Stimulated activated memory B cell treated with anti-CD40 and anti-IgM and Interleukin-4, amounts not matched to agents 10 μg/mL and 1 μg/mL and 100 μg/mL, for 72 hours (primary cell): ENCODE data around the gene SLC35G2.
"Not testable (repeated sequence)": the region's sequence is repeated elsewhere in the genome, so short reads cannot be mapped to it uniquely, and the experiment has no call there.

Experiments
- ATAC-seq: fragments of 150-1000 bp; cut with Tn5 transposase; 2 replicates; pipeline ENCODE4 v1.10.0; 2021
- H3K27ac Mint-ChIP-seq: one replicate; pipeline ENCODE4 v1.8.0; 2022; ENCODE audit warnings: mild to moderate bottlenecking, mixed read lengths
- H3K27me3 Mint-ChIP-seq: one replicate; pipeline ENCODE4 v1.8.0; 2022; ENCODE audit warnings: mixed read lengths
- H3K36me3 Mint-ChIP-seq: one replicate; pipeline ENCODE4 v1.8.0; 2022; ENCODE audit warnings: mixed read lengths
- H3K4me1 Mint-ChIP-seq: one replicate; pipeline ENCODE4 v1.8.0; 2022; ENCODE audit warnings: mixed read lengths
- H3K4me3 Mint-ChIP-seq: one replicate; pipeline ENCODE4 v1.8.0; 2022; ENCODE audit warnings: mild to moderate bottlenecking, moderate library complexity, mixed read lengths
- H3K9me3 Mint-ChIP-seq: one replicate; pipeline ENCODE4 v1.8.0; 2022; ENCODE audit warnings: mixed read lengths

SLC35G2 gene

DNA sequence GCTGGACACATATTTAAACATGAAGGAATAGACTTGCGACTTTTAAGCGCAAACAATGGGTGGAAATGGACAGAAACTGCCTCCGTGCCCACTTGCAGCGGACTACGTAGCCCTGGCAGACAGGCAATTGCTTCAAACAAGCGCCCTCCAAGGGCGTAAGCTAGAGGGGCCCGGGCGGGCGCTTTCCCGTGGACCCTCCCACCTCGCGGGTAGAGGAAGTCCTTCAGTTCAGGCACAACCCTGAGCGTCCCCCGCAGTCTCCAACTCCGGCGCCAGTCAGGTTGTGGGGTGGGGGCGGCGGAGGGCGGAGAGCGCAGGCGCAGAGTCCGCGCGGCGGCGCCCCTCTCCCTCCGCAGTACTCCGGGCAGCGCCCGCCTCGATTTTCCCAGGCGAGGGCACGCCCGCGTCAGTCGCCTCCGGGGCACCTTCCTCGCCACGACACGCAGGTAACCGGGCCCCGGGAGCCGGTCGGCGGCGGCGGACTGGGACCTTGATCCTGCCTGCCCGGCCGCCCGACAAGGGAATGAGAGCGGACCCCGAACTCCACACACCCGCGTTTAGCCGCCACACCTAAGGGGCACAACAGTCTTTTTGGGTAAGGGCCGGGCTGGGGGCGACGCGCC, at the start of gene SLC35G2:
Gene SLC35G2, plus strand, starts transcription at position 358 of the 623 bp plus-strand sequence. CDS start 35,335 bp downstream, outside the sequence.
- Mint-ChIP-seq H3K27me3 (peaks cover 65% of the 10 kb centered on the region), H3K36me3 (peaks cover 14% of the 10 kb centered on the region), H3K9me3 (peaks cover 7% of the 10 kb centered on the region), H3K4me3 (peak within 1 kb of the TSS; percentile 87), H3K4me1 (peaks cover 21% of the 10 kb centered on the region), H3K27ac (peak within 1 kb of the TSS; percentile 44)
- ATAC-seq: peak; percentile 61

DNA sequence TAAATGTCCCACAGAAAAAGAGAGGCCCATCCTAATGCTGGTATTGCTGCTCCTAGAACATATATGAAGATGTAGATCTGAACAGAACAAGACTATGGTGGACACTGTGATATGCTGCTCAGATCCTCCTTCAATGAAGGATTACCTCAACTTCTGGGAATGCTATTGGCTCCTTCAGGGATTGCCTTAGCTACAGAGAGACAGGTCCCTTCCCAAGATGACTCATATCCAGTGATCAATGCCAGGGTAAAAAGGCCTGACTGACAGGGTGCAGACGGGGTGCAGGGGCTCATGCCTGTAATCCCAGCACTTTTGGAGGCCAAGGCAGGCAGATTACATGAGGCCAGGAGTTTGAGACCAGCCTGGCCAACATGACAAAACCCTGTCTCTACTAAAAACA, 46.2 kb upstream of the SLC35G2 start:
- ATAC-seq: no peak
- Mint-ChIP-seq H3K36me3 (no peaks in the 10 kb centered on the region), H3K27ac (no peak overlapping the region), H3K4me3 (no peak overlapping the region), H3K9me3 (peaks cover 2% of the 10 kb centered on the region), H3K27me3 (no peaks in the 10 kb centered on the region), H3K4me1 (no peaks in the 10 kb centered on the region)

DNA sequence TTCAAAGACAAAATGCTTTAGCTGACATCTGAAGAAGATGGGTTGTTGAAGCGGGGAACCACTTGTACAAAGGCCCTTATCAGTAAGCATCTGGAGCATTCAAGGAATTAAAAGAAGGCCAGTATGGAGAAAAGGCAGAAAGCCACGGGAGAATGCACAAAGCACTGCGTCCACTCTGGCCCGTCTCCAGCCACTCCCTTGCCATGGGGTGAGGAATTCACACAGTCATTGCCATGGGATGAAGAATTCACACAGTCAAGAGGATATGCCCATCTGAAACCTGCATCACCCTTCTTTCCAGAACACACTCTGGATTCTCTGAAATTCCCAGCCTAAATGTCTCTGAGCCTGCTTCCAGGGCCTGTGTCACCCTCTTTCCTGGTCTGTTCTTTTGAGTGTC, 40.1 kb upstream of the SLC35G2 start:
- Mint-ChIP-seq H3K27ac (no peak overlapping the region), H3K4me3 (no peak overlapping the region), H3K27me3 (no peaks in the 10 kb centered on the region), H3K36me3 (no peaks in the 10 kb centered on the region), H3K9me3 (peaks cover 2% of the 10 kb centered on the region), H3K4me1 (no peaks in the 10 kb centered on the region)
- ATAC-seq: no peak

DNA sequence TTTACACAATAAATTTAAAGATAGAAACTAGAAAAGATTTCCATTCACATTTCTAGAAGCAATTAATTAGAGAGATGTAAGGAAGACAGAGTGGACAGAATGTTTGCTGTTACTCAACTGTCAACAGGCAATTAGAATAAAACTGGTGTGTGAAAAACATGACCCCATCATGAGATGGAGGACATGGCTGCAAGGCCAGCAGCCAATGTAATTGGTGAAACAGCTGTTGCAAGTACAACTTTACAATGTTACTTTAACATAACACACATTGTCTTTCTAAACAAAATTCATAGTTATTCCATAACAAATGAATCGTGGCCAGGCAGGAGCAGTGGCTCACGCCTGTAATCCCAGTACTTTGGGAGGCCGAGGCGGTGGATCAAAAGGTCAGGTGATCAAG, 38.2 kb upstream of the SLC35G2 start:
- H3K36me3 Mint-ChIP-seq: no peaks in the 10 kb centered on the region
- no peak overlapping the region for H3K4me3 Mint-ChIP-seq
- no peaks in the 10 kb centered on the region for H3K9me3 Mint-ChIP-seq
- H3K4me1 Mint-ChIP-seq: no peaks in the 10 kb centered on the region
- no peaks in the 10 kb centered on the region for H3K27me3 Mint-ChIP-seq
- no peak for ATAC-seq
- H3K27ac Mint-ChIP-seq: no peak overlapping the region

DNA sequence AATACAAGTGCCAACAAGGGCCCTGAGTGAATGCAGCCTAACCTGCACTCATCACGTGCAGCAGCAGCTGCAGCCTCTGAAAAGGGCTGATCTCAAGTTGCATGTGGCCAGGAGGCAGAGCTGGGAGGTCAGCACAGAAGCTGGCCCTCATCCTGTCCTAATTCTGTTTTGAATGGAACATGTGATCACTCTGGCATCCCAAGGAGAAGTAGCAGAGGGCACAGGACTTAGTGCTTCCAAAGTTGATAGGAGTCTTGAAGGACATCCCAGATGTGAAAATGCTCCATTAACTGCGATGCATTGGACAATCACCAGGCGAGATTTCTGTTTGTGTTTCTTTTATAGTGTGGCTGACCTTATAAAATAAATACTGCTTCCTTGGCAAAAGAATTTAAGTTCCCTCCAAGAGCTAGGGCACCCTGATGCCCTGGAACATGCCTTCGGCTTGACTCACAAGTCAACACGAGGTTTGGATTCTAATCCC, 35.2 kb upstream of the SLC35G2 start:
- Mint-ChIP-seq H3K27ac (no peak overlapping the region), H3K9me3 (no peaks in the 10 kb centered on the region), H3K36me3 (no peaks in the 10 kb centered on the region), H3K4me1 (no peaks in the 10 kb centered on the region), H3K4me3 (no peak overlapping the region), H3K27me3 (no peaks in the 10 kb centered on the region)
- ATAC-seq: no peak

DNA sequence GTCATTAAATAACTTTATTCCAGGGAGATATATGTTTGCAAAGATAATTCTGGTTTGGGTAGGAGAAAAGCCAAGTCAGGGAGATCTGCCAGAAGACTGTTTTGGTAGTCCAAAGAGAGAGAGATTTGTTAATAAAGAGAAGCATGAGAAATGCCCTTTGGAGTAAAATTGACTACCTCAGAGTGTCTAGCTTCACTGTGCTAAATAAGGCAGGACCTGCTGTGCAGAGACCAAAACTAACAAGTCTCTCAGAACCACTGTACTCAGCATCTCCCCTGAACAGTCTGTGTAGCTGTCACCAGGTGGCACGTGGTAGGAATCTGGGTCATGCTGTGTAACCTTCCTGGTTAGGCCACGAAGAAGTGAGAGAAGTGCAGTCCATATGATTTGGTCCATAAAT, 31.6 kb upstream of the SLC35G2 start:
- peak; percentile 58 for ATAC-seq
- peaks cover 5% of the 10 kb centered on the region for H3K27me3 Mint-ChIP-seq
- H3K9me3 Mint-ChIP-seq: no peaks in the 10 kb centered on the region
- H3K27ac Mint-ChIP-seq: peak overlapping the region; percentile 15
- H3K36me3 Mint-ChIP-seq: no peaks in the 10 kb centered on the region
- no peaks in the 10 kb centered on the region for H3K4me1 Mint-ChIP-seq
- no peak overlapping the region for H3K4me3 Mint-ChIP-seq

DNA sequence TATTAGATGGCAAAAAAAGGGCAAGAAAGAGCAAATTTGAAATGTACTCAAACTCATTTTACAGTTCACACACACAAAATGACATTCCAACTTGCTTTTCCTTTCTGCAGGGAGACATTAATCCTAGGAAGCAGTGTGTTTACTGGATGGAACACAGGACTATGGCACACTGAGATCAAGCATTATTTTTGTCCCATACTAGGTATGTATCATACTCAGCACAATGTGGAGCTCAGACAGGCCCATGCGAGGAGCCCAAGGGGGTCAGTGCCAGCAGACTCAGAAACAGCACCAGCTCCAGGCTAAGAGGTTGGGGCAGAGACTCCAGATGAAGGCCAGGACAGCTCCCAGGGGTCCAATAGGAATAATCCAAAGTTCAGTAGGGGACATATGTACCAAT, 30.8 kb upstream of the SLC35G2 start:
- H3K27me3 Mint-ChIP-seq: peaks cover 5% of the 10 kb centered on the region
- no peaks in the 10 kb centered on the region for H3K36me3 Mint-ChIP-seq
- H3K9me3 Mint-ChIP-seq: no peaks in the 10 kb centered on the region
- H3K4me1 Mint-ChIP-seq: no peaks in the 10 kb centered on the region
- no peak overlapping the region for H3K4me3 Mint-ChIP-seq
- H3K27ac Mint-ChIP-seq: no peak overlapping the region
- no peak for ATAC-seq

DNA sequence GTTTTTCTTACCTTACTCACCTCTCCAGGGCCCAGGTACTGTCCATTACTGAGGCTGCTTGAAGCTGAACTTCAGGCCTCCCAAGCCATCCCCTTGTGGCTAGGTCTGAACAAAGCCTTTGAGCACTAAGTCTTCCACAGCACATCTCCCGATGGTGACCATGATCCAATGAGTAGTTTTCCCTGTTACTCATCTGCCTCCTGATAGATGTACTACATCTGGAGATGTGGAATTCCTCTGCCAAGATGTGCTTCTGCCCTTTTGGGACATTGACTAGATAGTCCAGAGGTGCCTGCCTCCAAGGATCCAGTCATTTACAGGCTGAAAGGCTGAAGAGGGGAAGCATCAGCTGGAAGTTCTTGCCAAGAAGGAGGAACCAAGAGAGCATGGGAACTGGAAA, 28.9 kb upstream of the SLC35G2 start:
- peaks cover 6% of the 10 kb centered on the region for H3K4me1 Mint-ChIP-seq
- H3K36me3 Mint-ChIP-seq: no peaks in the 10 kb centered on the region
- H3K27me3 Mint-ChIP-seq: peaks cover 17% of the 10 kb centered on the region
- no peak for ATAC-seq
- H3K4me3 Mint-ChIP-seq: no peak overlapping the region
- H3K27ac Mint-ChIP-seq: no peak overlapping the region
- no peaks in the 10 kb centered on the region for H3K9me3 Mint-ChIP-seq

DNA sequence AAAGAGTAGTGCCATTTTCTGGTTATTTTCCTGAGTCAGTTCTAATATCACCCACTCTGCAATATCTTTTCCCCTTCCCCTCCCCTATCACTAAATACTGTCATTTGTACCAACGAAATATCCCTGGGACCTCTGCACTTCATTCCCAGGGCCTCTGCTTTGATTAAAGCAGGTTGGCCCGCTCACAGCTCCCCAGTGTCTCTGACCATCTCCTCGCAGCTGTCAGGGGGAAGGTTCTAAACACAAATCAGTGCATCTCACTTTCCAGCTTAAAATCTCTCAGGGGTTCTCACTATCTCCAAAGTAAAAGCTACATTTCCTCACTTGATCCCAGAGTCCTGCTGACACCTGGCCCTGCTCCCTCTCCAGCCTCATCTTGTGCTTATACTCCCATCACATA, 28.1 kb upstream of the SLC35G2 start:
- no peak for ATAC-seq
- peaks cover 6% of the 10 kb centered on the region for H3K4me1 Mint-ChIP-seq
- no peaks in the 10 kb centered on the region for H3K36me3 Mint-ChIP-seq
- H3K9me3 Mint-ChIP-seq: no peaks in the 10 kb centered on the region
- peaks cover 20% of the 10 kb centered on the region for H3K27me3 Mint-ChIP-seq
- no peak overlapping the region for H3K4me3 Mint-ChIP-seq
- no peak overlapping the region for H3K27ac Mint-ChIP-seq

DNA sequence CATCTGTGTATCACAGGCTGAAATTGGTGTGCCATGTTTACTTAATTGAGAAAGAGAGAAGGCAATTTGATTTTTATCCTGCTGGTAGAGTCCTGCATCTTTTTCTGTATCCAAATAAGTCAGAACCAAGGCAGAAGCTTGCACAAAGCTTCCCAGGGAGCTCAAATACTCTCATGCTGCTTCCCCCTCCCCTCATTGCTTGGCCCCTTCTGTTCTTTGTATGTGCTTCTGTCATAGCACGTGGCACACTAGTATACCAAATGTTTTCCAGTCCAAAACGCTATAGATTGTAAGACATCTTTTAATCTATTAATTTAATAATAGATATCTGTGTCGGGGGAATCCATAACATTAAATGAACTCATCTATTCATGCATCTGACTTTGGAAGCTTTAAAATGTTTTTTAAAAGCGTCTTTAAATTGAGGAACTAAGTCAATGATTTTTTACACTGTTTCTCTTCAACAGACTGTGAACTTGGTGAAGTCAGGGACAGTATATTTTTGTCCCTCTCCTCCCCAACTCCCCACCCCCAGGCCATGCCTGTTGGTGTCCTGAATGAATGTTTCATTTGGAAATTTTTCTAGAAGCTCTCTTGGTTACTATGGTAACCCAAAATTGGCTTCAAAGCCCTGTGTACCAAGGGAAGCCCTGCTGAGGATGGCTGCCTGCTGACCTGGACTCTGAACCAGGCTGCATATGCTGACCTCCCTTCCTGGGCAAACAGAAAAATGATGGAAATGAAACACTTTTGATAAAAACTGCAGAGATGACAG, 26.2 kb upstream of the SLC35G2 start:
- H3K4me3 Mint-ChIP-seq: no peak overlapping the region
- no peak overlapping the region for H3K27ac Mint-ChIP-seq
- peaks cover 20% of the 10 kb centered on the region for H3K27me3 Mint-ChIP-seq
- peaks cover 6% of the 10 kb centered on the region for H3K4me1 Mint-ChIP-seq
- ATAC-seq: no peak
- H3K36me3 Mint-ChIP-seq: no peaks in the 10 kb centered on the region
- no peaks in the 10 kb centered on the region for H3K9me3 Mint-ChIP-seq

DNA sequence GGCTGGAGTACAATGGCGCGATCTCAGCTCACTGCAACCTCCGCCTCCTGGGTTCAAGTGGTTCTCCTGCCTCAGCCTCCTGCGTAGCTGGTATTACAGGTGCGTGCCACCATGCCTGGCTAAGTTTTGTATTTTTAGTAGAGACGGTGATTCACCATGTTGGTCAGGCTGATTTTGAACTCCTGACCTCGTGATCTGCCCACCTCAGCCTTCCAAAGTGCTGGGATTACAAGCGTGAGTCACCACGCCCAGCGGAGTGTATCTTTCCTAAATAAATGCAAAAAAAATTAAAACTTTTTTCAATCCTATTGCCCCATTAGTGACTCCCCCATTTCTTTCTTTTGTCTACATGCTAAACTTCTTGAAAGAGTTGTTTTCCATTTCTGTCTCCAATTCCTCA, 17.8 kb upstream of the SLC35G2 start:
- not testable (repeated sequence) for H3K4me1 Mint-ChIP-seq, H3K36me3 Mint-ChIP-seq, H3K27ac Mint-ChIP-seq, H3K27me3 Mint-ChIP-seq, ATAC-seq, H3K4me3 Mint-ChIP-seq, H3K9me3 Mint-ChIP-seq

DNA sequence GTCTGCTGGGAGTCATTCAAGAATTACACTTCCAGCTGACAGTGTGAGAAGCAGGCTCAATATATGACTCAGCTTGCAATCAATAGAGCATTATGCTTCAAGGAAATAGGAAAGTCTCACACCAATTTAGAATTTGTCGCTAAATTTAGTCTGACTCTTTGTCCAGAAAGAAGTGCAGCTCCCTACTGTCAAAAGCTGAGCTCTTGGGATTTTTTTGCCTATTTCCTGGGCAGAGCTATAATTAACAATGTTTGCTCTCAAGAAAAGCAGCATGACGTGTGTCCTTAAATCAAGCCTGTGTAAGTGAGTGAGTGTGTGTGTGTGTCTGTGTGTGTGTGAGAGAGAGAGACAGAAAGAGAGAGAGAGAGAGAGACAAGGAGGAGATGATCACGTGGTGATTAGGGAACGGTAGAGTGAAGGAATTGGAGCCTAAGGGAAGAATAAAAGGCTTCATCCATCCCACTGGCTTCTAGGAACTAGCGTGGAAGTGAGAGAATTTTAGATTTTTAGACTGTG, 16.4 kb upstream of the SLC35G2 start:
- no peaks in the 10 kb centered on the region for H3K9me3 Mint-ChIP-seq
- no peak for ATAC-seq

DNA sequence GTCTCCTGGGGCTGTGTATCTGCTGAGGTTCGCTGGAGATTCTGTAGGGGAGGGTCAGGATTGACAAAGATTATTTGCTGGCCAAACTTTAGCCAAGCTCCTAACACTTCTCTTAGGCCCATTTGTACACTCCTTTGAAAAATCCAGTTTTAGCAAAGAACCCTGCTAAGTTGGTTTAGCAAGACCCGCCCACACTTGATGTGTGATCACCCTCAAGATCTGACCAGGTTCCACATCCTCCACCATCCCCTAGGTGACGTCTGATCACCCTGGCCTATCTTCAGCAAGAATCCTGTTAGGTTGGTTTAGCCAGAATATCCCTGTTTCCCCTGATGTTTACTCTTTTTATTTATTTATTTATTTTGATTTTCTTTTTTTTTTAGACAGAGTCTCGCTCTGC, 14.8 kb upstream of the SLC35G2 start:
- Mint-ChIP-seq H3K9me3 (no peaks in the 10 kb centered on the region), H3K27me3 (no peaks in the 10 kb centered on the region), H3K4me1 (no peaks in the 10 kb centered on the region), H3K4me3 (no peak overlapping the region), H3K36me3 (no peaks in the 10 kb centered on the region), H3K27ac (no peak overlapping the region)
- ATAC-seq: no peak

More for the DNA sequence above, 16.4 kb upstream of the SLC35G2 start:
- no peak overlapping the region for H3K4me3 Mint-ChIP-seq
- no peak overlapping the region for H3K27ac Mint-ChIP-seq
- H3K4me1 Mint-ChIP-seq: no peaks in the 10 kb centered on the region
- no peaks in the 10 kb centered on the region for H3K27me3 Mint-ChIP-seq
- no peaks in the 10 kb centered on the region for H3K36me3 Mint-ChIP-seq

DNA sequence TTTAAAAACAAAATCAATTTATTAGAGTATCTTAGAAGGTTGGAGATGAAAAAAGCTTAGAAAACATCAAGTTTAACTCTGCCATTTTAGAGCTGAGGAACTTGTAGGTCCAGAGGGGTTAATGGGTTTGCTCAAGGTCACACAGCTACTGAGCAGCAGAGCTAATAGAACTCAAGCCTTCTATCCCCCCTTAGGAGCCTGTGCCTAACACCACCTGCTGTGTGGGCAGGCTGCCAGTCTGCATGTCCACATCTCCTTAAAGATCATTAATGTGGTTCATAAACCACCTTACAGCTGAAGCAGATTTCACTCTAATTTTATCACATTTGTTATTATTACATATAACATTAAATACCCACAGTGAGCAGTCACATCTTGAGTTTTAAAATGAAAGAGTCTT, 14.1 kb upstream of the SLC35G2 start:
- no peak overlapping the region for H3K4me3 Mint-ChIP-seq
- no peaks in the 10 kb centered on the region for H3K4me1 Mint-ChIP-seq
- H3K27me3 Mint-ChIP-seq: no peaks in the 10 kb centered on the region
- H3K9me3 Mint-ChIP-seq: no peaks in the 10 kb centered on the region
- no peak overlapping the region for H3K27ac Mint-ChIP-seq
- H3K36me3 Mint-ChIP-seq: no peaks in the 10 kb centered on the region
- no peak for ATAC-seq

DNA sequence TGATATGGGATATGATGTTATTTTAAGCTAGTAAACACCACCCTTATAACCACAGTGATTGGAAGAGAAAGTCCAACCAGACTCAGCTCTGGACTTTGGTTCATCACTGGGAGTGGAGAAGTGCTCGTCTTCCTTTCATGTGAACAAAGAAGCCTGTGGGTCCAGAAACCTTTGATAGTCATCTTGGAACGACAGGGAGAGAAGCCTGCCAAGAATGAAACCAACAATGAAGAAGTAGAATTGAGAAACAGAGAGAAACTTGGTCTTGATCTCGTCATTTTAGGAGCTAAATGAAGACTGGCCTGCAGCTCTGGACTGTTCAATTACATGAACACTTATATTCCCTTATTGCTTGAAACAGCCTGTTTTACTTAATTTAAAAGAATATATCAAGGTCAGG, 13.1 kb upstream of the SLC35G2 start:
- Mint-ChIP-seq H3K36me3 (no peaks in the 10 kb centered on the region), H3K27ac (no peak overlapping the region), H3K27me3 (no peaks in the 10 kb centered on the region), H3K4me1 (no peaks in the 10 kb centered on the region), H3K9me3 (no peaks in the 10 kb centered on the region), H3K4me3 (no peak overlapping the region)
- no peak for ATAC-seq

DNA sequence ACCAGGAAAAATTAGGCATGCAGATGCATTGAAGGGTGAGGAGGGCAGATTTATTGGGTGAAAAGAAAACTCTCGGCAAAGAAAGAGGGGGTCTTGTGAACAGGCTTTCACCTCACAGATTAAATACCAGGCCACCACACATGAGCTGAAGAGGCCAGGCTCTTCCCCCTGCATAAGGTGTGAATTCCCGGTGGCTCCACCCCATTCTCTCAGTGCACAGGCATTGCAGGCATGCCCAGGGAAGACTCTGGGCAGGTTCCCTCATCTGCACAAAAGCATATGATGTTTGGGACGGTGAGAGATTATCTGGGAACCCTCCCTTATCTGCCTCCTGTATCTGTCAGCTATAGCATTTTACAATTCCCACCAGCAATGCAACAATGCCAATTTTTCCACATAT, 7.2 kb upstream of the SLC35G2 start:
- H3K27ac Mint-ChIP-seq: no peak overlapping the region
- H3K4me3 Mint-ChIP-seq: no peak overlapping the region
- H3K27me3 Mint-ChIP-seq: peaks cover 5% of the 10 kb centered on the region
- H3K4me1 Mint-ChIP-seq: no peaks in the 10 kb centered on the region
- ATAC-seq: no peak
- H3K36me3 Mint-ChIP-seq: no peaks in the 10 kb centered on the region
- H3K9me3 Mint-ChIP-seq: peaks cover 3% of the 10 kb centered on the region
